H1 (cell line): Measurements from ENCODE around the gene HSD17B13. TPM values are rescaled to one million over a fixed set of nuclear protein-coding genes. Genes with fewer than 3 reads are reported as not detected.

ENCODE experiments used
- CTCF ChIA-PET: fragments of 300-600 bp; sonication (Branson Sonifier 250); formaldehyde crosslinking; loops from one replicate; lab custom pipeline; 2021; ENCODE audit not compliant: partially characterized antibody; lab: Charles Lee
- POLR2A ChIA-PET: fragments of 300-600 bp; sonication (Branson Sonifier 250); formaldehyde crosslinking; loops from one replicate; lab custom pipeline; 2021; ENCODE audit warnings: inconsistent platforms; ENCODE audit not compliant: partially characterized antibody; lab: Charles Lee
- DNase-seq, 2 experiments: peaks; one replicate each; pipeline versions ENCODE4 v3.0.0 to v3.0.0-alpha.2; 2010 to 2022; ENCODE audit warnings: low spot score in 2 of 2, low read depth in 1 of 2, mixed read lengths in 1 of 2
- FAIRE-seq: peaks from 2 replicates; lab custom pipeline; 2011; peaks lifted over from hg19 to GRCh38; lab: Jason Lieb, UNC
- H2AFZ ChIP-seq: 2 replicates; pipeline ENCODE4 v1.8.1; 2012; ENCODE audit warnings: low read length, inconsistent platforms
- H2AK5ac ChIP-seq: 2 replicates; pipeline ENCODE4 v1.6.1; 2013; ENCODE audit warnings: low read depth, low read length
- H2BK120ac ChIP-seq: replicated peaks from 2 replicates; pipeline ENCODE3; 2013; ENCODE audit warnings: low read depth, low read length, inconsistent platforms
- H2BK12ac ChIP-seq: 2 replicates; pipeline ENCODE4 v1.6.1; 2013; ENCODE audit warnings: low read depth, low read length
- H2BK15ac ChIP-seq: 2 replicates; pipeline ENCODE4 v1.6.1; 2013; ENCODE audit warnings: low read length
- H2BK20ac ChIP-seq: 2 replicates; pipeline ENCODE4 v1.6.1; 2013; ENCODE audit warnings: low read length
- H2BK5ac ChIP-seq: 2 replicates; pipeline ENCODE4 v1.6.1; 2013; ENCODE audit warnings: low read depth, low read length
- H3K14ac ChIP-seq: 2 replicates; pipeline ENCODE4 v1.6.1; 2013; ENCODE audit warnings: inconsistent platforms; ENCODE audit not compliant: insufficient read length
- H3K18ac ChIP-seq: 2 replicates; pipeline ENCODE4 v1.6.1; 2013; ENCODE audit warnings: low read length; ENCODE audit errors: extremely low read depth
- H3K23ac ChIP-seq: 2 replicates; pipeline ENCODE4 v1.6.1; 2013; ENCODE audit warnings: inconsistent platforms; ENCODE audit not compliant: insufficient read length
- H3K23me2 ChIP-seq: 2 replicates; pipeline ENCODE4 v1.6.1; 2013; ENCODE audit warnings: low read depth, low read length
- H3K27ac ChIP-seq: 2 replicates; pipeline ENCODE4 v1.6.1; 2011; ENCODE audit warnings: low read depth, low read length, inconsistent platforms
- H3K27me3 ChIP-seq, 4 experiments: replicated peaks in 1 of 4; 1 replicate in 1 of 4; 2 replicates in 3 of 4; pipeline versions ENCODE4 v1.6.1 to v1.8.1; 2011 to 2013; ENCODE audit warnings: low read length in 3 of 4, mild to moderate bottlenecking in 3 of 4, inconsistent platforms in 2 of 4, mixed read lengths in 2 of 4, moderate library complexity in 1 of 4; ENCODE audit not compliant: control insufficient read depth in 3 of 4, insufficient read depth in 3 of 4; ENCODE audit errors: extremely low read depth in 1 of 4
- H3K36me3 ChIP-seq, 4 experiments: 2 replicates each; pipeline versions ENCODE4 v1.6.1 to v1.8.1; 2011 to 2013; ENCODE audit warnings: mild to moderate bottlenecking in 4 of 4, low read length in 3 of 4, moderate library complexity in 2 of 4, control low read depth in 1 of 4, inconsistent platforms in 1 of 4; ENCODE audit not compliant: insufficient read depth in 4 of 4, control insufficient read depth in 2 of 4
- H3K4ac ChIP-seq: replicated peaks from 2 replicates; pipeline ENCODE3; 2013; ENCODE audit warnings: low read length, low read depth, mixed read lengths, inconsistent platforms; ENCODE audit not compliant: insufficient read length
- H3K4me1 ChIP-seq, 4 experiments: replicated peaks in 1 of 4; 1 replicate in 1 of 4; 2 replicates in 3 of 4; pipeline versions ENCODE4 v1.6.1 to v1.8.1; 2011 to 2013; ENCODE audit warnings: low read length in 3 of 4, inconsistent platforms in 2 of 4, mixed read lengths in 1 of 4; ENCODE audit not compliant: insufficient read depth in 4 of 4, control insufficient read depth in 3 of 4
- H3K4me2 ChIP-seq, 2 experiments: 2 replicates each; pipeline versions ENCODE4 v1.6.1 to v1.8.1; 2011 to 2013; ENCODE audit warnings: low read depth in 2 of 2, low read length in 2 of 2, control low read depth in 1 of 2, inconsistent platforms in 1 of 2, mild to moderate bottlenecking in 1 of 2; ENCODE audit not compliant: insufficient read depth in 1 of 2
- H3K4me3 ChIP-seq, 4 experiments: fragments of 200-600, 300-600 bp in 1 of 4; sonication (generic), shearing (Covaris generic), sonication (Bioruptor Twin) in 1 of 4; 2 replicates each; pipeline versions ENCODE4 v1.5.1 to v1.8.1; 2011 to 2016; ENCODE audit warnings: low read length in 4 of 4, low read depth in 3 of 4, control low read depth in 2 of 4, inconsistent platforms in 2 of 4, mild to moderate bottlenecking in 2 of 4, mixed read lengths in 1 of 4, moderate library complexity in 1 of 4; ENCODE audit not compliant: insufficient read depth in 2 of 4; ENCODE audit errors: extremely low read depth in 1 of 4
- H3K56ac ChIP-seq: replicated peaks from 2 replicates; pipeline ENCODE3; 2013; ENCODE audit warnings: low read depth, mild to moderate bottlenecking, mixed read lengths, low read length, inconsistent platforms; ENCODE audit not compliant: insufficient read length
- H3K79me1 ChIP-seq: 2 replicates; pipeline ENCODE4 v1.6.1; 2013; ENCODE audit warnings: low read depth, low read length, control low read depth
- H3K79me2 ChIP-seq, 2 experiments: 2 replicates each; pipeline versions ENCODE4 v1.6.1 to v1.8.1; 2012 to 2013; ENCODE audit warnings: low read length in 2 of 2, mild to moderate bottlenecking in 2 of 2, inconsistent platforms in 1 of 2; ENCODE audit not compliant: insufficient read depth in 2 of 2, control insufficient read depth in 1 of 2
- H3K9ac ChIP-seq, 4 experiments: replicated peaks in 1 of 4; 1 replicate in 1 of 4; 2 replicates in 3 of 4; pipeline versions ENCODE4 v1.6.1 to v1.8.1; 2011 to 2013; ENCODE audit warnings: low read depth in 3 of 4, low read length in 3 of 4, control low read depth in 2 of 4, mild to moderate bottlenecking in 2 of 4, moderate library complexity in 2 of 4, inconsistent platforms in 1 of 4; ENCODE audit errors: extremely low read depth in 1 of 4
- H3K9me3 ChIP-seq, 2 experiments: 2 replicates each; pipeline versions ENCODE4 v1.6.1 to v1.8.1; 2012 to 2013; ENCODE audit warnings: mild to moderate bottlenecking in 2 of 2, moderate library complexity in 2 of 2, control low read depth in 1 of 2, inconsistent platforms in 1 of 2, low read depth in 1 of 2, low read length in 1 of 2, mixed read lengths in 1 of 2; ENCODE audit not compliant: insufficient read depth in 2 of 2
- H4K20me1 ChIP-seq, 2 experiments: replicated peaks in 1 of 2; 2 replicates each; pipeline versions ENCODE3 to v1.8.1; 2011 to 2013; ENCODE audit warnings: inconsistent platforms in 2 of 2, low read length in 2 of 2, mild to moderate bottlenecking in 1 of 2; ENCODE audit not compliant: insufficient read depth in 2 of 2, control insufficient read depth in 1 of 2
- H4K5ac ChIP-seq: 2 replicates; pipeline ENCODE4 v1.6.1; 2013; ENCODE audit warnings: low read length, low read depth, mixed read lengths, inconsistent platforms; ENCODE audit not compliant: insufficient read length
- H4K8ac ChIP-seq: 2 replicates; pipeline ENCODE4 v1.8.0; 2013; ENCODE audit warnings: mild to moderate bottlenecking, moderate library complexity, low read length, inconsistent platforms; ENCODE audit not compliant: insufficient read depth; ENCODE audit errors: extremely low read depth
- H4K91ac ChIP-seq: replicated peaks from 2 replicates; pipeline ENCODE3; 2013; ENCODE audit warnings: low read length, mixed read lengths, inconsistent platforms; ENCODE audit not compliant: insufficient read length
- CHD2 ChIP-seq: IDR thresholded peaks from 2 replicates; pipeline ENCODE4 v1.6.1; 2012; ENCODE audit warnings: low read length, improper control_type of control experiment
- POU5F1 ChIP-seq: IDR thresholded peaks from 2 replicates; pipeline ENCODE4 v1.6.1; 2011; ENCODE audit warnings: low read depth, mild to moderate bottlenecking, low read length, moderate library complexity
- SP4 ChIP-seq: IDR thresholded peaks from 2 replicates; pipeline ENCODE4 v1.6.1; 2012; ENCODE audit warnings: low read length, inconsistent platforms
- WGBS, 2 experiments: shearing (Covaris generic) in 1 of 2; methylation state at CpG; one replicate each; pipeline versions ENCODE4 v1.1.6 to v1.1.7; 2013 to 2015; ENCODE audit warnings: low lambda C conversion rate in 2 of 2, mixed read lengths in 2 of 2, inconsistent platforms in 1 of 2, low coverage in 1 of 2, missing lambda C conversion rate in 1 of 2; ENCODE audit not compliant: insufficient replicate concordance in 2 of 2, insufficient coverage in 1 of 2, insufficient read length in 1 of 2; ENCODE audit errors: extremely low coverage in 1 of 2, missing lambda C conversion rate in 1 of 2; 5-methylcytosine and 5-hydroxymethylcytosine counted together
- polyA plus RNA-seq, 7 experiments: library from polyadenylated mRNA; depleted of rRNA in 3 of 7; stranded (reverse) in 5 of 7; unstranded in 2 of 7; fragments of >200 nt in 5 of 7; fragments of 200-250 nt in 2 of 7; gene quantifications; 1 replicate in 5 of 7; 2 replicates in 1 of 7; 4 replicates in 1 of 7; pipeline versions ENCODE4 v1.2.1 to v1.2.3, GENCODE V29; 2011 to 2013; ENCODE audit warnings: missing spikeins in 2 of 7, mixed read lengths in 2 of 7
- total RNA-seq: library from RNA; stranded (reverse); fragmentation: NEBNext Ultra II Directional; extraction: Animal tissue kit (Norgen Biotek cat#: 25700); gene quantifications from 2 replicates; pipeline ENCODE4 v1.2.1, GENCODE V29; 2021

The HSD17B13 gene
- total and polyA plus RNA-seq, 2 of the 8 experiments (the other 6 are each of a cell fraction or from before 2014, with no cell fraction given) = 0.09 to 0.13 TPM

DNA sequence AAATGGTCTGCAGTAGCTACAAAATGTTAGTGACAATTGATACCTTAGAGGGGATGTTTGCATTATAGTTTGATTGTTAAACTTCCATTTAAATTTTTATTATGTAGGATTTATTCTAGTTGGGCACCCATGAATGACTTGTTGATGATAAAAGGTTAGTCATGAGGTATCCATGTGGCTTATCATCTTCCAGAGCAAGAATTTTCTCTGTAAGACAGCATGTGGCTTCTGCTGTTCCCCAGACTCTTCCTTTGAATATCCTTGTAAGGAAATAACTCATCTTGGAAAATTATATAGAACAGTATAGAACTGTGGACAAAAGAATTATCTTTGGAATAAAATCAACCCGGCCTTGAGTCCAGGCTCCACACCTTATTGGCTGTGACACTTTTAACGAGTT, 62.2 kb downstream of the HSD17B13 start:
- ChIA-PET CTCF (interaction anchor here (0.9 to 1.0 kb wide), 2 partner anchors 237 to 593 kb away, joined by 3 read pairs; no protein-coding TSS in a partner anchor), POLR2A (no interaction called here)
- Histone ChIP-seq H3K9me3 (peaks cover 6 to 7% of the 10 kb centered on the region in 2 experiments; a peak in 2 of 4 replicates), H3K79me1 (no peaks in the 10 kb centered on the region), H3K9ac (no peak overlapping the region), H2BK15ac (no peak overlapping the region), H2AFZ (no peak overlapping the region), H3K36me3 (no peaks in the 10 kb centered on the region), H3K4ac (no peak overlapping the region), H3K27ac (no peak overlapping the region), H2BK20ac (no peak overlapping the region), H3K4me3 (no peak overlapping the region), H2AK5ac (no peak overlapping the region), H2BK12ac (no peak overlapping the region), H3K23me2 (no peaks in the 10 kb centered on the region), H3K56ac (no peak overlapping the region), H3K14ac (no peak overlapping the region), H3K23ac (no peak overlapping the region), H4K8ac (no peak overlapping the region), H3K4me1 (no peaks in the 10 kb centered on the region), H2BK5ac (no peak overlapping the region), H4K5ac (no peak overlapping the region), H3K4me2 (no peak overlapping the region), H4K20me1 (no peaks in the 10 kb centered on the region), H3K27me3 (no peaks in the 10 kb centered on the region), H2BK120ac (no peak overlapping the region), H3K18ac (no peak overlapping the region), H4K91ac (no peak overlapping the region), H3K79me2 (no peaks in the 10 kb centered on the region)
- no peak for DNase-seq
- WGBS, 2 experiments = 97% methylated on average over 2 of the region's 2 CpGs; no CpG with 5 or more reads in 1 of the 2 experiments
- no peak for FAIRE-seq
- TF ChIP-seq SP4 (no peak), CHD2 (no peak), POU5F1 (no peak)
